ENCODE data around the gene GNG4. TPM values are rescaled to one million over a fixed set of nuclear protein-coding genes. Genes with fewer than 3 reads are reported as not detected.

GNG4 gene
- total RNA-seq (under 0.01 TPM in 2 replicates), polyA plus RNA-seq (0.06 and 0.10 TPM in 2 replicates), polyA minus RNA-seq (ENCODE audit: low replicate concordance) (not detected in 2 replicates)
- polyA plus RNA-seq (2012), result 0.22 TPM in 1 of 2 replicates, not detected in the other

DNA sequence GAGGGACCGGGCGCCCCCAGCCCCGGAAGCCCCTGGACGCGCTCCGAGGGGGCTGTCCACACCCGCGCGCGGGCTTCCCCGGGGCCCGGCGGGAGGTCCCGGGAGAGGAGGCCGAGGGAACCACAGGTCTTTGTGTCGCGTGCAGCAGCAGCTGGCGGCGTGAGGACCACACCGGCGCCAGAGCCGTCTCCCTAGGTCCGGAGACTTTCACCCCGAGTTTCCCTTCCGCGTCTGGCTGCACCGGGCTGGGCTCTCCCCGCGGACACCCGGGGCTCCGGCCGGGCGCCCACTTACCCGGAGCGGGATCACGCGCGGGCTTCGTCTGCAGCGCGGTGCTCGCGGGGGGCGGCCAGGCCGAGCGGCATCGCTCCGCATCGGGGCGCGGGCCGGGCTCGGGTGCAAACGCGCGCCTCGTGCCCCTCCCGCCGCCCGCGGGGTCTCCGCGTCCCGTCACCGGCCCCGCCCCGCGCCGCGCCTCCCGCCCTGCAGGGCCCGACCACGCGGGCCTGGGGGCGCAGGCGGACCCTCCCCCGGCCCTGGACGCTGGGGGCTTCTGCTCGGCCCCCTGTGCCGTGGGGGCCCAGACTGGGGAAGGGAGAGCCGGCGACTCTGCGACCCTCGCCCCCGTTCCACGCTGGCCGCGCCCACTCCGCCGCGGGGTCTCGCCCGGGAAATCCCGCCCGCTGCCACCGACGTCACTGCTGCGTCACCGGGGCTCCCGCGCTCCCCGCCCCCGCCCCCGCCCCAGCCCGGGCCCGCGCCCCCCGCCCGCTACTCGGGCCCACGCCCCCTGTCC lies at the start of gene GNG4:
Gene GNG4 (minus strand): TSS at position 417 of the 796 bp plus-strand sequence. CDS start 65,946 bp downstream, outside the sequence.
- peak within 1 kb of the TSS; percentile 71 for H3K4me2 ChIP-seq (ENCODE audit: extremely low read depth, insufficient read depth, low read length)
- no peak within 1 kb of the TSS for H3K9ac ChIP-seq (ENCODE audit: insufficient read depth, low read length)
- TF ChIP-seq, protein P1, sequence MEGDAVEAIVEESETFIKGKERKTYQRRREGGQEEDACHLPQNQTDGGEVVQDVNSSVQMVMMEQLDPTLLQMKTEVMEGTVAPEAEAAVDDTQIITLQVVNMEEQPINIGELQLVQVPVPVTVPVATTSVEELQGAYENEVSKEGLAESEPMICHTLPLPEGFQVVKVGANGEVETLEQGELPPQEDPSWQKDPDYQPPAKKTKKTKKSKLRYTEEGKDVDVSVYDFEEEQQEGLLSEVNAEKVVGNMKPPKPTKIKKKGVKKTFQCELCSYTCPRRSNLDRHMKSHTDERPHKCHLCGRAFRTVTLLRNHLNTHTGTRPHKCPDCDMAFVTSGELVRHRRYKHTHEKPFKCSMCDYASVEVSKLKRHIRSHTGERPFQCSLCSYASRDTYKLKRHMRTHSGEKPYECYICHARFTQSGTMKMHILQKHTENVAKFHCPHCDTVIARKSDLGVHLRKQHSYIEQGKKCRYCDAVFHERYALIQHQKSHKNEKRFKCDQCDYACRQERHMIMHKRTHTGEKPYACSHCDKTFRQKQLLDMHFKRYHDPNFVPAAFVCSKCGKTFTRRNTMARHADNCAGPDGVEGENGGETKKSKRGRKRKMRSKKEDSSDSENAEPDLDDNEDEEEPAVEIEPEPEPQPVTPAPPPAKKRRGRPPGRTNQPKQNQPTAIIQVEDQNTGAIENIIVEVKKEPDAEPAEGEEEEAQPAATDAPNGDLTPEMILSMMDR (conservative IDR thresholded peaks at IDR 0.05 in 1 of 2, IDR thresholded peaks at IDR 0.05 in 1 of 2; ENCODE audit: low read depth in 1 of 2, low read length in 2 of 2), result no peak
- no peak for TF ChIP-seq EZH2 (IDR thresholded peaks at IDR 0.05; ENCODE audit: low read length, missing control alignments)
- no peaks in the 10 kb centered on the region for H3K4me1 ChIP-seq (ENCODE audit: control insufficient read depth, extremely low read depth, insufficient read depth, low read length)
- no peak within 1 kb of the TSS for H2AFZ ChIP-seq (ENCODE audit: low read length)
- peak within 1 kb of the TSS; percentile 28 to 47 (median 32) for H3K4me3 ChIP-seq (replicated peaks in 1 of 4; ENCODE audit: control extremely low read depth in 1 of 4, insufficient read depth in 1 of 4, low read depth in 3 of 4, low read length in 4 of 4)
- no peaks in the 10 kb centered on the region for H4K20me1 ChIP-seq (ENCODE audit: control insufficient read depth, extremely low read depth, insufficient read depth, low read length)
- H3K36me3 ChIP-seq (ENCODE audit: control insufficient read depth, insufficient read depth, low read length), result no peaks in the 10 kb centered on the region
- peaks cover 24% of the 10 kb centered on the region for H3K27me3 ChIP-seq (ENCODE audit: control insufficient read depth, insufficient read depth, low read length)
- no peak within 1 kb of the TSS for H3K27ac ChIP-seq (ENCODE audit: insufficient read depth, low read length)
- no peak for DNase-seq (ENCODE audit: low read depth in 2 of 2)
- H3K9me3 ChIP-seq (ENCODE audit: control insufficient read depth, insufficient read depth, low read depth, low read length), result no peaks in the 10 kb centered on the region
- no peaks in the 10 kb centered on the region for H3K79me2 ChIP-seq (ENCODE audit: control insufficient read depth, insufficient read depth, low read length)

- Histone ChIP-seq H2AFZ (ENCODE audit: low read length) (no peak overlapping the region), H3K27ac (ENCODE audit: insufficient read depth, low read length) (no peak overlapping the region), H3K9ac (ENCODE audit: insufficient read depth, low read length) (no peak overlapping the region), H3K9me3 (ENCODE audit: control insufficient read depth, insufficient read depth, low read depth, low read length) (no peaks in the 10 kb centered on the region), H3K4me2 (ENCODE audit: extremely low read depth, insufficient read depth, low read length) (no peak overlapping the region), H3K36me3 (ENCODE audit: control insufficient read depth, insufficient read depth, low read length) (peaks cover 2% of the 10 kb centered on the region), H3K79me2 (ENCODE audit: control insufficient read depth, insufficient read depth, low read length) (no peaks in the 10 kb centered on the region), H3K4me1 (ENCODE audit: control insufficient read depth, extremely low read depth, insufficient read depth, low read length) (no peaks in the 10 kb centered on the region), H3K4me3 (replicated peaks in 1 of 4; ENCODE audit: control extremely low read depth in 1 of 4, insufficient read depth in 1 of 4, low read depth in 3 of 4, low read length in 4 of 4) (no peak overlapping the region), H3K27me3 (ENCODE audit: control insufficient read depth, insufficient read depth, low read length) (no peaks in the 10 kb centered on the region), H4K20me1 (ENCODE audit: control insufficient read depth, extremely low read depth, insufficient read depth, low read length) (no peaks in the 10 kb centered on the region)
- DNase-seq (ENCODE audit: low read depth in 2 of 2), result no peak
- no peak for TF ChIP-seq EZH2 (IDR thresholded peaks at IDR 0.05; ENCODE audit: low read length, missing control alignments)
- TF ChIP-seq, protein P1 (conservative IDR thresholded peaks at IDR 0.05 in 1 of 2, IDR thresholded peaks at IDR 0.05 in 1 of 2; ENCODE audit: low read depth in 1 of 2, low read length in 2 of 2), result no peak
Observed at GRCh38 chr1:235697508-235697907, 47.9 kb upstream of the GNG4 start.

DNA sequence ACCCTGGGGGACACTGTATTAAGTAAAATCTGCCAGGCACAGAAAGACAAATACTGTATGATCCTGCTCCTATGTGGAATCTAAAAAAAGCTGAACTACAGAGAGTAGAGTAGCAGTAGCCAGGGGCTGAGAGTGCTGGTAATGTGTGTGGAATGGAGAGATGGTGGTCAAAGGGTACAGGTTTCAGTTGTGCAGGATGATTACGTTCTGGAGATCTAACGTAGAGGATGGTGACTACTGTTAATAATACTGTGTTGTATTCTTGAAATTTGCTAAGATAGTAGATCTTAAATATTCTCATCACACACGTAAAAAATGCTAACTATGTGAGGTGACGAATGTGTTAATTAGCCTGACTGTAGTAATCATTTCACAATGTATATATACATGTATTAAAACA lies 39.8 kb upstream of the GNG4 start:
- Histone ChIP-seq H3K4me2 (ENCODE audit: extremely low read depth, insufficient read depth, low read length) (no peak overlapping the region), H3K27me3 (ENCODE audit: control insufficient read depth, insufficient read depth, low read length) (no peaks in the 10 kb centered on the region), H2AFZ (ENCODE audit: low read length) (no peak overlapping the region), H3K4me1 (ENCODE audit: control insufficient read depth, extremely low read depth, insufficient read depth, low read length) (no peaks in the 10 kb centered on the region), H3K9ac (ENCODE audit: insufficient read depth, low read length) (no peak overlapping the region), H3K27ac (ENCODE audit: insufficient read depth, low read length) (no peak overlapping the region), H3K9me3 (ENCODE audit: control insufficient read depth, insufficient read depth, low read depth, low read length) (no peaks in the 10 kb centered on the region), H3K36me3 (ENCODE audit: control insufficient read depth, insufficient read depth, low read length) (no peaks in the 10 kb centered on the region), H3K4me3 (replicated peaks in 1 of 4; ENCODE audit: control extremely low read depth in 1 of 4, insufficient read depth in 1 of 4, low read depth in 3 of 4, low read length in 4 of 4) (no peak overlapping the region), H3K79me2 (ENCODE audit: control insufficient read depth, insufficient read depth, low read length) (no peaks in the 10 kb centered on the region), H4K20me1 (ENCODE audit: control insufficient read depth, extremely low read depth, insufficient read depth, low read length) (no peaks in the 10 kb centered on the region)
- no peak for DNase-seq (ENCODE audit: low read depth in 2 of 2)
- no peak for TF ChIP-seq EZH2 (IDR thresholded peaks at IDR 0.05; ENCODE audit: low read length, missing control alignments)
- TF ChIP-seq, protein P1 (conservative IDR thresholded peaks at IDR 0.05 in 1 of 2, IDR thresholded peaks at IDR 0.05 in 1 of 2; ENCODE audit: low read depth in 1 of 2, low read length in 2 of 2), result no peak
